K562 (cell line): ENCODE measurements around the gene PLEKHA6. TPM values are rescaled to one million over a fixed set of nuclear protein-coding genes. Genes with fewer than 3 reads are reported as not detected.

Experiments
- COPS2 ChIP-seq: fragments of 450-650 bp; conservative IDR thresholded peaks from 2 replicates; pipeline ENCODE4 v1.6.1; 2016; ENCODE audit warnings: mild to moderate bottlenecking, moderate library complexity
- E2F6 ChIP-seq, 2 experiments: IDR thresholded peaks; 2 replicates each; pipeline ENCODE4 v1.6.1; 2011; ENCODE audit warnings: borderline replicate concordance in 1 of 2, control low read depth in 1 of 2, low read depth in 1 of 2, low read length in 1 of 2, mild to moderate bottlenecking in 1 of 2, mixed read lengths in 1 of 2, moderate library complexity in 1 of 2; ENCODE audit not compliant: insufficient read depth in 1 of 2, insufficient read length in 1 of 2, poor library complexity in 1 of 2, severe bottlenecking in 1 of 2; ENCODE audit errors: extremely low read depth in 1 of 2
- POLR2AphosphoS2 ChIP-seq: IDR thresholded peaks from 2 replicates; pipeline ENCODE4 v1.6.1; 2012; ENCODE audit warnings: low read length, improper control_type of control experiment
- RBM39 ChIP-seq: fragments of 200-400 bp; formaldehyde crosslinking; optimal IDR thresholded peaks from 2 replicates; pipeline ENCODE3; 2018; ENCODE audit warnings: low read depth, low read length
- ZEB2 ChIP-seq: fragments of 450-650 bp; IDR thresholded peaks from 2 replicates; pipeline ENCODE4 v1.6.1; 2016
- ZNF347 ChIP-seq: fragments of 450-650 bp; formaldehyde crosslinking; IDR thresholded peaks from 2 replicates; pipeline ENCODE4 v1.4.0; 2020; ENCODE audit warnings: low read depth, mild to moderate bottlenecking, moderate library complexity
- polyA plus RNA-seq, 8 experiments: library from polyadenylated mRNA; depleted of rRNA in 4 of 8; stranded (reverse) in 5 of 8; unstranded in 3 of 8; fragments of >200 nt; fragmentation: Nextera tagmentation in 2 of 8; fragmentation: Illumina TruSeq in 1 of 8; extraction: Ambion mirVana in 2 of 8; extraction: Trizol in 1 of 8; gene quantifications; 2 replicates each; pipeline versions ENCODE4 v1.2.1 to v1.2.3, GENCODE V29; 2011 to 2014; ENCODE audit warnings: inconsistent platforms in 1 of 8, missing spikeins in 1 of 8
- total RNA-seq, 7 experiments: library from RNA; depleted of rRNA in 6 of 7; stranded (reverse); fragments of >200 nt in 6 of 7; fragmentation: Illumina TruSeq in 2 of 7; extraction: Trizol in 2 of 7; gene quantifications; 2 replicates each; pipeline versions ENCODE4 v1.2.1 to v1.2.3, GENCODE V29; 2011 to 2021; ENCODE audit warnings: low replicate concordance in 1 of 7
- TF ChIP-seq, protein P1 (sequence below), 2 experiments: fragments of 450-650 bp; formaldehyde crosslinking in 1 of 2; IDR thresholded peaks; 2 replicates each; pipeline versions ENCODE4 v1.4.0 to v1.6.1; 2014 to 2020; ENCODE audit warnings: mild to moderate bottlenecking in 2 of 2, borderline replicate concordance in 1 of 2, low read depth in 1 of 2
- TF ChIP-seq, protein P2 (sequence below): sonication (generic); formaldehyde crosslinking; IDR thresholded peaks from 2 replicates; pipeline ENCODE4 v1.9.0; 2022; ENCODE audit warnings: mild to moderate bottlenecking, missing genetic modification reagents
- TF ChIP-seq, protein P3 (sequence below): fragments of 150-350 bp; conservative IDR thresholded peaks from 2 replicates; pipeline ENCODE4 v1.6.1; 2014; ENCODE audit warnings: low read length
- TF ChIP-seq, protein P4 (sequence below): fragments of 250-450 bp; sonication (Bioruptor Pico); IDR thresholded peaks from 2 replicates; pipeline ENCODE4 v1.4.0; 2020; ENCODE audit warnings: mild to moderate bottlenecking, moderate library complexity

The PLEKHA6 gene
- total and polyA plus RNA-seq, 9 of the 15 experiments (the other 6 are each of a cell fraction or from before 2014, with no cell fraction given), result under 0.01 to 0.33 (median 0.01) TPM; not detected in 4

- TF ChIP-seq, protein P1, sequence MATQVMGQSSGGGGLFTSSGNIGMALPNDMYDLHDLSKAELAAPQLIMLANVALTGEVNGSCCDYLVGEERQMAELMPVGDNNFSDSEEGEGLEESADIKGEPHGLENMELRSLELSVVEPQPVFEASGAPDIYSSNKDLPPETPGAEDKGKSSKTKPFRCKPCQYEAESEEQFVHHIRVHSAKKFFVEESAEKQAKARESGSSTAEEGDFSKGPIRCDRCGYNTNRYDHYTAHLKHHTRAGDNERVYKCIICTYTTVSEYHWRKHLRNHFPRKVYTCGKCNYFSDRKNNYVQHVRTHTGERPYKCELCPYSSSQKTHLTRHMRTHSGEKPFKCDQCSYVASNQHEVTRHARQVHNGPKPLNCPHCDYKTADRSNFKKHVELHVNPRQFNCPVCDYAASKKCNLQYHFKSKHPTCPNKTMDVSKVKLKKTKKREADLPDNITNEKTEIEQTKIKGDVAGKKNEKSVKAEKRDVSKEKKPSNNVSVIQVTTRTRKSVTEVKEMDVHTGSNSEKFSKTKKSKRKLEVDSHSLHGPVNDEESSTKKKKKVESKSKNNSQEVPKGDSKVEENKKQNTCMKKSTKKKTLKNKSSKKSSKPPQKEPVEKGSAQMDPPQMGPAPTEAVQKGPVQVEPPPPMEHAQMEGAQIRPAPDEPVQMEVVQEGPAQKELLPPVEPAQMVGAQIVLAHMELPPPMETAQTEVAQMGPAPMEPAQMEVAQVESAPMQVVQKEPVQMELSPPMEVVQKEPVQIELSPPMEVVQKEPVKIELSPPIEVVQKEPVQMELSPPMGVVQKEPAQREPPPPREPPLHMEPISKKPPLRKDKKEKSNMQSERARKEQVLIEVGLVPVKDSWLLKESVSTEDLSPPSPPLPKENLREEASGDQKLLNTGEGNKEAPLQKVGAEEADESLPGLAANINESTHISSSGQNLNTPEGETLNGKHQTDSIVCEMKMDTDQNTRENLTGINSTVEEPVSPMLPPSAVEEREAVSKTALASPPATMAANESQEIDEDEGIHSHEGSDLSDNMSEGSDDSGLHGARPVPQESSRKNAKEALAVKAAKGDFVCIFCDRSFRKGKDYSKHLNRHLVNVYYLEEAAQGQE (IDR thresholded peaks at IDR 0.05; ENCODE audit: borderline replicate concordance), result no peak
- TF ChIP-seq, protein P1 (CRISPR knock-in tag; IDR thresholded peaks at IDR 0.05; ENCODE audit: low read depth), result no peak
- TF ChIP-seq, protein P2, sequence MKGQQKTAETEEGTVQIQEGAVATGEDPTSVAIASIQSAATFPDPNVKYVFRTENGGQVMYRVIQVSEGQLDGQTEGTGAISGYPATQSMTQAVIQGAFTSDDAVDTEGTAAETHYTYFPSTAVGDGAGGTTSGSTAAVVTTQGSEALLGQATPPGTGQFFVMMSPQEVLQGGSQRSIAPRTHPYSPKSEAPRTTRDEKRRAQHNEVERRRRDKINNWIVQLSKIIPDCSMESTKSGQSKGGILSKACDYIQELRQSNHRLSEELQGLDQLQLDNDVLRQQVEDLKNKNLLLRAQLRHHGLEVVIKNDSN (CRISPR knock-in tag), result peak; percentile 50
- TF ChIP-seq COPS2 (no peak), ZEB2 (no peak), RBM39 (no peak), POLR2AphosphoS2 (no peak), E2F6 (IDR thresholded peaks at IDR 0.05; ENCODE audit: borderline replicate concordance in 1 of 2, extremely low read depth in 1 of 2, insufficient read depth in 1 of 2, insufficient read length in 1 of 2, low read depth in 1 of 2, low read length in 1 of 2, poor library complexity in 1 of 2, severe bottlenecking in 1 of 2) (peak; percentile 56 to 67), ZNF347 (no peak)
- TF ChIP-seq, protein P3, sequence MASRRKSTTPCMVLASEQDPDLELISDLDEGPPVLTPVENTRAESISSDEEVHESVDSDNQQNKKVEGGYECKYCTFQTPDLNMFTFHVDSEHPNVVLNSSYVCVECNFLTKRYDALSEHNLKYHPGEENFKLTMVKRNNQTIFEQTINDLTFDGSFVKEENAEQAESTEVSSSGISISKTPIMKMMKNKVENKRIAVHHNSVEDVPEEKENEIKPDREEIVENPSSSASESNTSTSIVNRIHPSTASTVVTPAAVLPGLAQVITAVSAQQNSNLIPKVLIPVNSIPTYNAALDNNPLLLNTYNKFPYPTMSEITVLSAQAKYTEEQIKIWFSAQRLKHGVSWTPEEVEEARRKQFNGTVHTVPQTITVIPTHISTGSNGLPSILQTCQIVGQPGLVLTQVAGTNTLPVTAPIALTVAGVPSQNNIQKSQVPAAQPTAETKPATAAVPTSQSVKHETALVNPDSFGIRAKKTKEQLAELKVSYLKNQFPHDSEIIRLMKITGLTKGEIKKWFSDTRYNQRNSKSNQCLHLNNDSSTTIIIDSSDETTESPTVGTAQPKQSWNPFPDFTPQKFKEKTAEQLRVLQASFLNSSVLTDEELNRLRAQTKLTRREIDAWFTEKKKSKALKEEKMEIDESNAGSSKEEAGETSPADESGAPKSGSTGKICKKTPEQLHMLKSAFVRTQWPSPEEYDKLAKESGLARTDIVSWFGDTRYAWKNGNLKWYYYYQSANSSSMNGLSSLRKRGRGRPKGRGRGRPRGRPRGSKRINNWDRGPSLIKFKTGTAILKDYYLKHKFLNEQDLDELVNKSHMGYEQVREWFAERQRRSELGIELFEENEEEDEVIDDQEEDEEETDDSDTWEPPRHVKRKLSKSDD, result no peak
- TF ChIP-seq, protein P4, sequence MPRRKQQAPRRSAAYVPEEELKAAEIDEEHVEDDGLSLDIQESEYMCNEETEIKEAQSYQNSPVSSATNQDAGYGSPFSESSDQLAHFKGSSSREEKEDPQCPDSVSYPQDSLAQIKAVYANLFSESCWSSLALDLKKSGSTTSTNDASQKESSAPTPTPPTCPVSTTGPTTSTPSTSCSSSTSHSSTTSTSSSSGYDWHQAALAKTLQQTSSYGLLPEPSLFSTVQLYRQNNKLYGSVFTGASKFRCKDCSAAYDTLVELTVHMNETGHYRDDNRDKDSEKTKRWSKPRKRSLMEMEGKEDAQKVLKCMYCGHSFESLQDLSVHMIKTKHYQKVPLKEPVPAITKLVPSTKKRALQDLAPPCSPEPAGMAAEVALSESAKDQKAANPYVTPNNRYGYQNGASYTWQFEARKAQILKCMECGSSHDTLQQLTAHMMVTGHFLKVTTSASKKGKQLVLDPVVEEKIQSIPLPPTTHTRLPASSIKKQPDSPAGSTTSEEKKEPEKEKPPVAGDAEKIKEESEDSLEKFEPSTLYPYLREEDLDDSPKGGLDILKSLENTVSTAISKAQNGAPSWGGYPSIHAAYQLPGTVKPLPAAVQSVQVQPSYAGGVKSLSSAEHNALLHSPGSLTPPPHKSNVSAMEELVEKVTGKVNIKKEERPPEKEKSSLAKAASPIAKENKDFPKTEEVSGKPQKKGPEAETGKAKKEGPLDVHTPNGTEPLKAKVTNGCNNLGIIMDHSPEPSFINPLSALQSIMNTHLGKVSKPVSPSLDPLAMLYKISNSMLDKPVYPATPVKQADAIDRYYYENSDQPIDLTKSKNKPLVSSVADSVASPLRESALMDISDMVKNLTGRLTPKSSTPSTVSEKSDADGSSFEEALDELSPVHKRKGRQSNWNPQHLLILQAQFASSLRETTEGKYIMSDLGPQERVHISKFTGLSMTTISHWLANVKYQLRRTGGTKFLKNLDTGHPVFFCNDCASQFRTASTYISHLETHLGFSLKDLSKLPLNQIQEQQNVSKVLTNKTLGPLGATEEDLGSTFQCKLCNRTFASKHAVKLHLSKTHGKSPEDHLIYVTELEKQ (CRISPR knock-in tag), result no peak
These were observed 39.3 kb downstream of the PLEKHA6 start (continued) for GRCh38 chr1:204320382-204320804.
